GM12878 (cell line): Measurements from ENCODE around the gene IRX4.

Experiments
- EP300 ChIP-seq, 2 experiments: fragments of 150-350 bp in 1 of 2; IDR thresholded peaks; 2 replicates each; pipeline ENCODE4 v1.6.1; 2011 to 2012; ENCODE audit warnings: low read depth in 2 of 2, low read length in 2 of 2, borderline replicate concordance in 1 of 2, improper control_type of control experiment in 1 of 2, inconsistent platforms in 1 of 2; ENCODE audit not compliant: control insufficient read depth in 1 of 2
- FOXM1 ChIP-seq: IDR thresholded peaks from 2 replicates; pipeline ENCODE4 v1.6.1; 2012; ENCODE audit warnings: low read depth, mild to moderate bottlenecking, inconsistent platforms, low read length, moderate library complexity
- MXI1 ChIP-seq: fragments of 150-350 bp; IDR thresholded peaks from 2 replicates; pipeline ENCODE4 v1.6.1; 2011; ENCODE audit warnings: low read depth, mild to moderate bottlenecking, inconsistent platforms, low read length, improper control_type of control experiment
- NFXL1 ChIP-seq: fragments of 450-650 bp; IDR thresholded peaks from 2 replicates; pipeline ENCODE4 v1.6.1; 2017; ENCODE audit warnings: antibody characterized with exemption, mild to moderate bottlenecking, borderline replicate concordance
- TF ChIP-seq, protein P1 (sequence below), 3 experiments: IDR thresholded peaks in 2 of 3; conservative IDR thresholded peaks in 1 of 3; 2 replicates each; pipeline ENCODE4 v1.5.1; 2011; ENCODE audit warnings: low read depth in 3 of 3, low read length in 3 of 3, mild to moderate bottlenecking in 3 of 3, control low read depth in 2 of 3, moderate library complexity in 2 of 3, inconsistent platforms in 1 of 3, mixed read lengths in 1 of 3; ENCODE audit not compliant: control insufficient read depth in 2 of 3, insufficient read depth in 1 of 3; ENCODE audit errors: extremely low read depth in 1 of 3
- TF ChIP-seq, protein P2 (sequence below): IDR thresholded peaks from 2 replicates; pipeline ENCODE4 v1.6.1; 2012; ENCODE audit warnings: low read depth, low read length, improper control_type of control experiment

DNA sequence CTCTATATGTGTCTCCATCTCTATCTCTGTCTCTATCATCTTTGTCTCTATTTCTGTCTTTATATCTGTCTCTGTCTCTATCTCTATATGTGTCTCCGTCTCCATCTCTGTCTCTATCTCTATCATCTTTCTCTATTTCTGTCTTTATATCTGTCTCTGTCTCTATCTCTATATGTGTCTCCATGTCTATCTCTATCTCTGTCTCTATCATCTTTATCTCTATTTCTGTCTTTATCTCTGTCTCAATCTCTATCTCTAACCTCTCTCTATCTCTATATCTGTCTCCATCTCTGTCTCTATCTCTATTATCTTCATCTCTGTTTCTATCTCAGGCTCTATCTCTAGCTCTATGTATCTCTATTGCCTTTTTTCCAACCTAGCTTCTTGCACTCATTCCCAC lies 37.0 kb downstream of the IRX4 start:
- TF ChIP-seq EP300 (IDR thresholded peaks at IDR 0.05; ENCODE audit: borderline replicate concordance in 1 of 2, control insufficient read depth in 1 of 2, low read depth in 2 of 2, low read length in 2 of 2) (no peak), NFXL1 (no peak), MXI1 (no peak), FOXM1 (no peak)
- TF ChIP-seq, protein P1, sequence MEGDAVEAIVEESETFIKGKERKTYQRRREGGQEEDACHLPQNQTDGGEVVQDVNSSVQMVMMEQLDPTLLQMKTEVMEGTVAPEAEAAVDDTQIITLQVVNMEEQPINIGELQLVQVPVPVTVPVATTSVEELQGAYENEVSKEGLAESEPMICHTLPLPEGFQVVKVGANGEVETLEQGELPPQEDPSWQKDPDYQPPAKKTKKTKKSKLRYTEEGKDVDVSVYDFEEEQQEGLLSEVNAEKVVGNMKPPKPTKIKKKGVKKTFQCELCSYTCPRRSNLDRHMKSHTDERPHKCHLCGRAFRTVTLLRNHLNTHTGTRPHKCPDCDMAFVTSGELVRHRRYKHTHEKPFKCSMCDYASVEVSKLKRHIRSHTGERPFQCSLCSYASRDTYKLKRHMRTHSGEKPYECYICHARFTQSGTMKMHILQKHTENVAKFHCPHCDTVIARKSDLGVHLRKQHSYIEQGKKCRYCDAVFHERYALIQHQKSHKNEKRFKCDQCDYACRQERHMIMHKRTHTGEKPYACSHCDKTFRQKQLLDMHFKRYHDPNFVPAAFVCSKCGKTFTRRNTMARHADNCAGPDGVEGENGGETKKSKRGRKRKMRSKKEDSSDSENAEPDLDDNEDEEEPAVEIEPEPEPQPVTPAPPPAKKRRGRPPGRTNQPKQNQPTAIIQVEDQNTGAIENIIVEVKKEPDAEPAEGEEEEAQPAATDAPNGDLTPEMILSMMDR (IDR thresholded peaks at IDR 0.05 in 2 of 3, conservative IDR thresholded peaks at IDR 0.05 in 1 of 3; ENCODE audit: control insufficient read depth in 2 of 3, extremely low read depth in 1 of 3, insufficient read depth in 1 of 3, low read depth in 3 of 3, low read length in 3 of 3) = no peak
- TF ChIP-seq, protein P2, sequence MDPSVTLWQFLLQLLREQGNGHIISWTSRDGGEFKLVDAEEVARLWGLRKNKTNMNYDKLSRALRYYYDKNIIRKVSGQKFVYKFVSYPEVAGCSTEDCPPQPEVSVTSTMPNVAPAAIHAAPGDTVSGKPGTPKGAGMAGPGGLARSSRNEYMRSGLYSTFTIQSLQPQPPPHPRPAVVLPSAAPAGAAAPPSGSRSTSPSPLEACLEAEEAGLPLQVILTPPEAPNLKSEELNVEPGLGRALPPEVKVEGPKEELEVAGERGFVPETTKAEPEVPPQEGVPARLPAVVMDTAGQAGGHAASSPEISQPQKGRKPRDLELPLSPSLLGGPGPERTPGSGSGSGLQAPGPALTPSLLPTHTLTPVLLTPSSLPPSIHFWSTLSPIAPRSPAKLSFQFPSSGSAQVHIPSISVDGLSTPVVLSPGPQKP = no peak
